Lung (tissue), 12 donors: ENCODE results near the gene DTYMK. TPM values are rescaled to one million over a fixed set of nuclear protein-coding genes. Genes with fewer than 3 reads are reported as not detected.

Source experiments
- ATAC-seq: fragments of 200-7000 bp; cut with Tn5 transposase; one replicate; pipeline ENCODE4 v1.9.1; 2020; ENCODE audit warnings: moderate number of reproducible peaks; ENCODE audit not compliant: insufficient read depth, low FRiP score
- DNase-seq, 3 donors: peaks; one replicate each; pipeline ENCODE4 v3.0.0-alpha.2; 2013 to 2017
- H3K27ac ChIP-seq, 2 donors: one replicate each; pipeline ENCODE4 v1.5.1; 2013; ENCODE audit warnings: mild to moderate bottlenecking in 2 of 2, moderate library complexity in 2 of 2, control low read depth in 1 of 2, inconsistent platforms in 1 of 2, low read depth in 1 of 2, low read length in 1 of 2
- H3K27me3 ChIP-seq, 3 donors: one replicate each; pipeline ENCODE4 v1.5.1; 2013; ENCODE audit warnings: low read length in 2 of 3; ENCODE audit not compliant: control insufficient read depth in 3 of 3, insufficient read depth in 3 of 3
- H3K36me3 ChIP-seq, 4 donors: one replicate each; pipeline ENCODE4 v1.5.1; 2013; ENCODE audit warnings: low read length in 4 of 4, mild to moderate bottlenecking in 1 of 4, moderate library complexity in 1 of 4; ENCODE audit not compliant: control insufficient read depth in 4 of 4, insufficient read depth in 4 of 4
- H3K4me1 ChIP-seq, 5 donors: one replicate each; pipeline ENCODE4 v1.5.1; 2013; ENCODE audit warnings: low read length in 5 of 5, mild to moderate bottlenecking in 2 of 5, moderate library complexity in 1 of 5; ENCODE audit not compliant: control insufficient read depth in 5 of 5, insufficient read depth in 5 of 5
- H3K4me3 ChIP-seq: one replicate; pipeline ENCODE4 v1.5.1; 2013; ENCODE audit warnings: mild to moderate bottlenecking, control low read depth, moderate library complexity
- H3K9ac ChIP-seq, 2 donors: one replicate each; pipeline ENCODE4 v1.5.1; 2013; ENCODE audit warnings: low read length in 2 of 2, control low read depth in 1 of 2; ENCODE audit not compliant: insufficient read depth in 1 of 2
- H3K9me3 ChIP-seq, 4 donors: one replicate each; pipeline ENCODE4 v1.5.1; 2013; ENCODE audit warnings: low read length in 3 of 4, mild to moderate bottlenecking in 1 of 4, moderate library complexity in 1 of 4; ENCODE audit not compliant: control insufficient read depth in 4 of 4, insufficient read depth in 3 of 4
- CTCF ChIP-seq: IDR thresholded peaks from 2 replicates; pipeline ENCODE4 v1.5.1; 2012; ENCODE audit warnings: mild to moderate bottlenecking; ENCODE audit errors: control extremely low read depth, extremely low read depth
- WGBS, 2 donors: extraction: QIAGEN DNeasy Blood & Tissue Kit; methylation state at CpG; one replicate each; pipeline ENCODE4 v1.1.7; 2013; 5-methylcytosine and 5-hydroxymethylcytosine counted together
- polyA plus RNA-seq, 2 donors: library from polyadenylated mRNA; stranded (reverse); fragments of 200-250 nt; gene quantifications; one replicate each; pipeline ENCODE4 v1.2.1, GENCODE V29; 2013
- total RNA-seq, 2 donors: library from RNA; depleted of rRNA in 1 of 2; stranded (reverse); fragments of >200 nt in 1 of 2; gene quantifications; one replicate each; pipeline ENCODE4 v1.2.1, GENCODE V29; 2014 to 2021
- donor health status: control.
- donor health status: control.
- donor health status: Bipolar disorder and iron deficiency.
- donor health status: healthy.
- donor health status: DM: yes; HTN: yes; CAD: no.

DTYMK gene
- total and polyA plus RNA-seq, 4 donors: 15.6 to 24.3 (median 19.7) TPM

DNA sequence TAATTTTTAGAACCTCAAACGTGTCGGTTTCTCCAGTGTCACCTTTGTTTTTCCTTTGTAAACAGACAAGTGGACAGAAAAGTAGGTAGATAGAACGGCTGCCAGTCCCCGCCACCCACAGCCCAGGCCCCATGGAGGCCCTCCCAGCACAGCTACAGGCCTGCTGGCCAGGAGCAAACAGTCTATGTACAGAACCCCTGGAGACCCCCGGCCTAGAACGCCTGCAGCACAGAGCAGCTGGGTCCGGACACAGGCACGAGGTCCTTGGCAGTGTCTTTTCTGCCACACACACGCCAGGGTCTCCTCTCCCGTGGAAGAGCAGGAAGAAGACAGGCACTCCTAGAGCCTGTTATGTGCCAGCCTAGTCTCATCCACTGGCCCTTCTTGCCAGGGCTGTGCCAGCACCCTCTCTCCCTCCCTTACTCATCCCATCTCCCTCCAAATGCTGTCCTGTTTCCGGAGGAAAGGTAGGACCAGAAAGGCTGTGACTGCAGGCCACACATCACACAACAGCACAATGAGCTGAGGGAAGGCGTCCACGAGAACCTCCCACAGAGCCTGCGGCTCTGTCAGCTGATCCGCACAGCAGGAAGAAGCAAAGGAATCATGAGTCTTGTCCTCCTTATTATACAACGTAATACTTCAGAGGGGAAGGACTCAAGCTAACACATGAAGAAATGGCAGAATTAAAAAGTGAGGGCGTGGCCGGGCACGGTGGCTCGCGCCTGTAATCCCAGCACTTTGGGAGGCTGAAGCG is 7.7 kb downstream of the DTYMK start:
- Histone ChIP-seq H3K27ac (no peak overlapping the region), H3K27me3 (no peaks in the 10 kb centered on the region), H3K9ac (no peak overlapping the region), H3K4me3 (no peak overlapping the region), H3K9me3 (no peaks in the 10 kb centered on the region), H3K4me1 (no peaks in the 10 kb centered on the region), H3K36me3 (peaks cover 0 to 34% (median 24%) of the 10 kb centered on the region in 4 donors)
- DNase-seq: no peak
- WGBS, 2 donors: 91 to 94% methylated on average over 22 of the region's 22 CpGs
- no peak for TF ChIP-seq CTCF
- no peak for ATAC-seq

DNA sequence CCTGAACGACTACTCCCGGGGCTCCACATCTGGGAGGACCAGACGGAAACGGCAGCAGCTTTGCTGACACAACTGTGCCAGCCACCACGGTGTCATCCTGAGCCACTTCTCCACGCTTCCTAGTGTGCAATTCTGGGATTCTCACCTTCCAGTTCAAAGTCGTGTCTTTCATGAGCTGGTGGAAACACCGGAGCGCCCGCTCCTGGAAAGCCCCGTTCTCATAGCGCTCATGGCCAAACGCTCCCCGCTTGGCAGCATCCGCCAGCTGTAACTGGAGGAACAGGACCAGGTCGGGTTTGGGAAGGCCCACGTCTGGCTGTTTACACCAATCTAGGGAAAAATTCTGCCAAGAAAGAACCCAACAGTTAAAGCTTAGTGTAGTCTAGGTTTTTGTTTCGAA is 8.3 kb downstream of the DTYMK start:
- no peak for TF ChIP-seq CTCF
- Histone ChIP-seq H3K27ac (no peak overlapping the region), H3K4me1 (no peaks in the 10 kb centered on the region), H3K36me3 (peaks cover 0 to 35% (median 23%) of the 10 kb centered on the region in 4 donors), H3K9ac (no peak overlapping the region), H3K9me3 (no peaks in the 10 kb centered on the region), H3K4me3 (no peak overlapping the region), H3K27me3 (no peaks in the 10 kb centered on the region)
- 94% methylated on average over 18 of the region's 18 CpGs for WGBS, 2 donors
- no peak for ATAC-seq
- no peak for DNase-seq

DNA sequence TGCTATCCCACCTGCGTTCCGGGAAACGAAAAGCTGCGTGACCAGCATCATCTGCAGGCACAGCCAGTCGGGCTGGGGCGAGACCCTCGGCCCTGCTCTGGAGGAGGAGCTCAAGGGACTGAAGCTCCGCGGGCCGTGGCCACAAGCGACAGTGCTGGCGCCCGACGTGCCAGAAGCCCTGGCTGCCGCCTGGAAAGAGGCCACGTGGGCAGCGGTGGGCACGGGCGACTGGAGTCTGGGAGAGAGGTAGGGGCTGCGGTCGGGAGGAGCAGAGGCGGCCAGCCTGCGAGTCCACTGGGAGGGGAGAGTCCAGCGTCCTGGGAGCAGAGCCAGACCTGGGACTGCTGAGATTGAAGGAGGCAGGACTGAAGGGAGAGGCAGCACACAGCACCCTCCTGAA is 9.2 kb downstream of the DTYMK start:
- Histone ChIP-seq H3K9me3 (no peaks in the 10 kb centered on the region), H3K4me1 (no peaks in the 10 kb centered on the region), H3K9ac (no peak overlapping the region), H3K27me3 (no peaks in the 10 kb centered on the region), H3K27ac (no peak overlapping the region), H3K36me3 (peaks cover 0 to 43% (median 20%) of the 10 kb centered on the region in 4 donors), H3K4me3 (no peak overlapping the region)
- TF ChIP-seq CTCF: no peak
- 90 to 97% methylated on average over 24 of the region's 24 CpGs for WGBS, 2 donors
- ATAC-seq (no peak), DNase-seq (no peak)
